HG03060 (cell line): ENCODE results near the gene GNPAT.

Experiments used
- ATAC-seq: cut with Tn5 transposase; IDR thresholded peaks from one replicate; pipeline ENCODE4 v1.9.1; 2021; ENCODE audit warnings: low read depth, moderate number of reproducible peaks; ENCODE audit not compliant: unreplicated experiment

GNPAT gene

DNA sequence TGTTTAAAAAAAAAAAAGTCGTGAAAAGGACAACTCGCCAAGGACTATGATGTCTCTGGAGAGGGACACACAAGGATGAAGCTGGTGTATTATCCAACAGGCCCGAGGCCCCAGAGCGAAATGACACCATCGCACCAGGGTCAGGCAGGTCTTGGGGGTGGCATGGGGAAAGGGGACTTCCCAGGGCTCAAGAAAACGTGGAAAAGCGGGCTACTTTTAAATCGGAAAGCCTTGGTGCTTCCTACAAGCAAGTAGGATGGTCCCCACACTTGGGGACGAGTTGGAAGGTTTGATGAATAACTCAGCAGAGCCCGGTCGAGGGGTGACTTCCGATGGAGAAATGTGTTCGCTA, 505 bp upstream of the GNPAT start:
- ATAC-seq, result no peak

DNA sequence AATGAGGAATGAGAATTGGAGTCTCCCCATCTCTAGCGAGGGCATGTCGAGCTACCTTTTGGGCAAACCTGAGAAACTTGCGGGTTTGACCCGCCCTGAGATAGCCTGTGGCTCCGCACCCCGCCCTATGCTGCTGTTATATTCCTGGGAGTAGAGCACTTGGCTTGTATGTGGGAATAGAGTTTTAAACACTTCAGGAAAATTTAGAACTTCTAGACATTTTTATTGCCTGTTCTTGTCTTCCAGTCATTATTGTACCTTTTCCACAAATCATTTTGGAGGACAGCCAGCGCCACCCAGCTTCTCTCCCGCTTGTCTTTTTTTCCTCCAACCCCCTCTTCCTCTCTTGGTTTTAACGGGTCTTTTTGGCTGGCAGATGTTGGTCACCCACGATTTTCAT, 738 bp downstream of the GNPAT start:
- ATAC-seq, result peak; percentile 8

DNA sequence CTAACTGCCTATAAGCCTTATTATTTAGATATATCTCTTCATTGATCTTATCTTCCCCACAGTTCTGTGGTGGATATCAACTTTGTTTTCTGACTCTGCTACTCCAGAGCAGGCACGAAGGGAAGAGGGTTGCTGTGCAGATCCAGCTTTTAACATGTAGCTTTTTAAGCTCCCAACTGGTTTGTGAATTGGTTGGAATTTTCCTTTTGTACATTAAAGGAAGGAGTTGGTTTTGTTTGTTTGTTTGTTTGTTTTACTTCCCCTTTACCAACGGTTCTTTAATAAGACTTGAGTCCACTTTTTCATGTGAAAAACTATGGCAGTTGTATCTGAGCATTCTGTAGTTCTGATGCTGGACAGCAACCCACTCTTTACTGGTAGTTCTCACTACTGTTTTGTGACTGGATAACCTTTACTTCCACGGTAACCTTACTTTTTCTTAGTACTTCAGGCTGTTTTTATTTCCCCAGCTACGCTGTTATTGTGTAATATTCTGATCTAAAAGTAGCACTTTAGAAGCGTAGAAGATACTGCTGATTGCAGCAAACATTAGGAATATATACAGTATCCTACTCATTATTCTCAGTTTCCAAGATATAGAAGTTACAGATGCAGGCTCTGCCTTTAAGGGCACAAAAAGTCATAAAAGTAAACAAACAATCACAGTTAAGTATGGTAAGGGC, 1.6 kb downstream of the GNPAT start:
- no peak for ATAC-seq

DNA sequence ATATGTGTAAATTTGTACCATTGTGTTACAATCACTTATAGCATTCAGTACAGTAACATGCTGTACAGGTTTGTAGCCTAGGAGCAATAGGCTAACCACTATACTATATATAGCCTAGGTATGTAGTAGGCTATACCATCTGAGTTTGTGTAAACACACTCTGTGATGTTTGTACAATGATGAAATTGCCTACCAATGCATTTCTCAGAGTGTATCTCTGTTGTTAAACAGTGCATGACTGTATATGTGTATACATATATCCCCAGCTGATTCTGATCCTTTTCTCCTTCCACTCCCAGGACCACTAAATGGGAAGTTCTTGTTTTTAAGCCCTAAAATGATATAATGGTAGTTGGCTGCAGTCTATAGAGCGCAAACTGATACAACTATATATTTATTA, 7.8 kb downstream of the GNPAT start:
- no peak for ATAC-seq

DNA sequence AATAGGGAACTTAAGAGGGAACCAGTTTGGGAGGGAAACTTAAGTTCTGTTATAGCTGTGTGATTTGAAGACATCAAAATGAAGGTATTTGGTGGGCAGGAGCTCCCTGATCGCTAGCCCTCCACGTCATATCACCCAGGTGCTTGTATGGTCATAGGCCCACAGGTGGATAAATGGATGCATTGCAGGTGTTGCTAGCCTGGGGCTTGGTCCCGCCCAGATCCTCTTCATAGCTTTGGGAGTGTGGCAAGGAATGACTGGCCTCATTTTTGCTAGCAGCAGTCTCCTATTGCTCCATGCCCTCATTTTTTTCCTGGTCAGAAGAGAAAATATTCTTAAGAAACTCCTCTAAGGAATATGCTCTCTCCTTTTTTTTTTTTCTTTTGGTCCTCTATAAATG, 11.3 kb downstream of the GNPAT start:
- no peak for ATAC-seq

DNA sequence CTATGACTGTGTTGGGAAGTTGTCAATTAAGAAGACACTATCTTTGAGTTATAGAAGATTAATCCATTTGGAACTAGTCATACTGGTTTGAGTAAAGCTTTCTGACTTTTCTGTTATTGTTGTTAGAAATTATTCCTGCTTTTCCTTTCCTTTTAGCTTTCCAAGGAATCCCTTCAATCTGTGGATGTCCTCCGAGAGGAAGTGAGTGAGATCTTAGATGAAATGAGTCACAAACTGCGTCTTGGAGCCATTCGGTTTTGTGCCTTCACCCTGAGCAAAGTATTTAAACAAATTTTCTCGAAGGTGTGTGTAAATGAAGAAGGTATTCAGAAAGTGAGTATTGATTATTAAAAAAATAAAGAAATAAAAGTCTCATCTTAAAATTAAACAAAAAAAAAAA, 19.3 kb downstream of the GNPAT start:
- ATAC-seq, result no peak

DNA sequence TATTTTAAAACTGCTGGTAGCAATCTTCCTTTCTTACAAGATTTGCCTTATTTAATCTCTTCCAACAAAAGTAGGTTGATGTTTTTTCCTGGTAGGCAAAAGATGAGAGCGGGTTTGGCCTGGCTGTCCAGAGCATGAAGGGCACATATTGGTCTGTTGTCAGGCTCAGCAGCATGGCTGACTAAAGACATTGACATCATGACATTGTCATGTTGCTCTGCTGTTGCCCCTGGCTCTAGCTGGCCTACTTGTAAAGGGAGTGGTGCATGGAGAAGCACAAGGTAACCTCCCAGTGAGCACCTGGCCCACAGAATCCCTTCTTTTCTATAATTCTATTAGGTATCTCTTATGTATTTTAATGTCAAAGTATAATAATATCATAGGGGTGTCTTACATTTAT, 23.6 kb downstream of the GNPAT start:
- ATAC-seq, result no peak

DNA sequence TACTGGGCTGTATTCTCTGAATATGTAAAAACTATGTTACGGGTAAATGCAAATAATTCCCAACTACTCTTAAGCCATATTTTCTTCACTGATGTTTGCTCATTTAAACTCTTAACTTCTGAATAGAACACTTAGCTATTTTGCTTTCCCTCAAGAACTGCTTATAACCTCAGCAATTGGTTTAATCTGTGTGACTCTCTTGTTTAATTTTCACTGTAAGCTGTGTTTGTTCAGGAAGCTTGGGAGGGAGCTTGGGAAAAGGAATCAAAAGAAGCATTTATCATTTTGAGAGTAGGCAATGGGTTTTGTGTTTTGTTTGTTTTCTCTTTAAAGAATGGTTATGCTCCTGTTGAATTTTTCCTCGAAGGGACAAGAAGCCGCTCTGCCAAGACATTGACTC, 24.4 kb downstream of the GNPAT start:
- ATAC-seq, result no peak

DNA sequence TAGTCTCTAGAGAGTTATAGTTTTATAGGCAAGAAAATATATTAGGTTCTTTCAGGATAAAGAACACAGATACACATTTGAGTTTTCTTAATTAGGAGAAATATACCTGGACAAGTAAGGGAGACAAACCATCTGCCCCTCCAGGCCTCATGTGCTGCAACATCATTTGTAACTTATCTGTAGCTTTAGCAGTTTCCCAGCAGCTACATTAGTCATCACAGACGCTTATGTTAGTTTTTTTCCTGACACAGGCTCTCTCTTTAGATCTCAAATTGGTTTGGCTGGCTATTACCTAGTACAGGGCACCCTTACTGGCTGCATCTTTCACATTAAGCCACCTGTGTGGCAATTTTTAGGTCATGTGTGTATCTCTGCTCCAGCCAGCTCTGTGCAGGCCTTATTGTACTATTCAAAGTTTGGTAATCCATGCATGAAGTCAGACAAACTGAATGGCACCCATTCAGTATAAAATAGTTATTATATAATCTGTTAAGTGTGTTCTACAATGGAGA, 25.9 kb downstream of the GNPAT start:
- ATAC-seq, result no peak

DNA sequence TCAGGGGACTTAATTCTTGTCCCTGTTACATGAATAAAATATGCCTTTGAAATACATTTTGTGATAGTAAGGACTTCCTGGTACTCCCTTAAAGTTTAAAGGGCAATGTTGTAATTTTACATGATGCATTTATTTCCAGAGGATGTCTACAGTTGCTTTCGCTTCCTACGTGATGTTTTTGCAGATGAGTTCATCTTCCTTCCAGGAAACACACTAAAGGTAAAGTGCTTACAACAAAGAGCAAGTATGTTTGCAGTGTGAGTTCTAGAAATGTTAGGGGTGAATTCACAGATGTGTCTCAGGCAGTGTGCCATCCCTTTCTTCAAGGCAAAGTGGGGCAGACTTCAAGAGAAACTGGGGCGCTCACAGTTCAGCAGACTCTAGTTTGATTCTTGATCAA, 31.2 kb downstream of the GNPAT start:
- ATAC-seq, result no peak

DNA sequence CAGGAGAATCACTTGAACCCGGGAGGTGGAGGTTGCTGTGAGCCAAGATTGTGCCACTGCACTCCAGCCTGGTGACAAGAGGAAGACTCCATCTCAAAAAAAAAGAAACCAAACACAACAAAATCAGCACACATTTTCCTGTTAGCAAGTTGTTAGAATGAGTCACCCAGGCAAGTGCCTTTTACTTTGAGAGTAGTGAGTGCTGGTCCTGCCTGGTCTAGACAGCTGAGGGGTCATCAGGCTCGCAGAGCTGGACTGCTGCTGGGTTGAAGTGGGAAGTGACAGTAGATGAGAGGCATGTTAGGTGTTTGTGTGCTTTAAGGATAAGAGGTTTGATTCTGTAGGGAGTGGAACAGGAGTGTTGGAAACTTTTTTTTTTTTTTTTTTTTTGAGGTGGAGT, 31.9 kb downstream of the GNPAT start:
- ATAC-seq, result no peak

DNA sequence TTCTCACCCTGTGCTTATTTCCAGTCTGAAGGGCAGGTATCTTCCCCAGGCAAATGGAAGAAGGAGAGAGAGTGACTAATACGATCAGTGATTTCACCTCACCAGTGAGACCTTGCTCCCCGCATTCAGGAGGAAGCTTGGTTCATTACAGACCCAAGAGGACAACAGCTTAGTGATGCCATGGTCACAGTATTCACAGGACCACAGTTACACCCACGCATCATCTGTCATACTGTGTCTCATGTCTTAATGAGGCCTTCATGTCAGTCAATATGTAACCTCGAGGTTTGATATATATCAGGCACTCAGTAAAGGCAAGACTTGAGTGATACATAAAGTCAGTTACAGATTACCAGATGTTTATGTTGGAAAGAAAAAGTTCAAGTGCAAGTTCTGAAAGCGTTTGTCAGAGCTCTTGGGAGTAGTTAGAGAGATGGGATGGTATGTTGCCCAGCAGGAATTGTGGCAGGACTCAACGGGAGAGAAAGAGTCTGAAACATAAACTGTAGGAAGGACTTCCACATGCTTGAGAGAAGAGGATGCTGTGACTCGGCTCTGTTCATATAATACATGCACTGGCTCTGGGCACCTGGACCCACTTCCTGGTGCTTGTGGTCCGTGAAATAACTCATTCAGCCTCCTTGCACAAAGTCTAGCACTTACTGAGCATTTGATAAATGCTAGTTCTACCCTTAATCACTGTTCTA, 33.3 kb downstream of the GNPAT start:
- ATAC-seq, result no peak

DNA sequence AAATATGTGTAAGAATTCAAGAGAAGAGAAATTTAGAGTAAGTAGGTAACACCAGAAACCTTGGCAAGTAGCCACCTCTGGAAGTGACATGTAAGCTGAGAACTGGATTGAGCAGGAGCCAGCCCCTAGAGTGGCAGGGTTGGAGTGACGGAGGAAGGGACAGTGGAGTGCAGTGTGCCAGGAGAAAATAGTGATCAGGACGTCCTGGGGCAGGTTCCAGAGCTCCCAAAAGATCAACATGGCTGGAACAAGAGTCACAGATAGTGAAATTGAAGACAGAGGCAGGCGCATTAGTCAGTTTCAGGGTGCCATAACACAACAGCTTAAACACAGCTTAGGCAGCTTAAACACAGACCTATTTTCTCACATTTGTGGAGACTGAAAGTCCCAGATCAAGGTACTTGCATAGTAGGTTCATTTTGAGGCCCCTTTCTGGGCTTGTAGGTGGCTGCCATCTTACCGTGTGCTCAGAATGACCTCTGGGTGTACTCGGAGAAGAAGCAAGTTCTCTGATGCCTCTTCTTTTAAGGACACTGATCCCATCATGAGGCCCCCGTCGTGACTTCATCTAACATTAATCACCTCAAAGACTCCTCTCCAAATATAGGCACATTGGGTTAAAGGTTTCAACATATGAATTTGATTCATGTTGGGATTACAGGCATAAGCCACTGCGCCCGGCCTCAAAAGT, 37.2 kb downstream of the GNPAT start:
- ATAC-seq, result no peak

DNA sequence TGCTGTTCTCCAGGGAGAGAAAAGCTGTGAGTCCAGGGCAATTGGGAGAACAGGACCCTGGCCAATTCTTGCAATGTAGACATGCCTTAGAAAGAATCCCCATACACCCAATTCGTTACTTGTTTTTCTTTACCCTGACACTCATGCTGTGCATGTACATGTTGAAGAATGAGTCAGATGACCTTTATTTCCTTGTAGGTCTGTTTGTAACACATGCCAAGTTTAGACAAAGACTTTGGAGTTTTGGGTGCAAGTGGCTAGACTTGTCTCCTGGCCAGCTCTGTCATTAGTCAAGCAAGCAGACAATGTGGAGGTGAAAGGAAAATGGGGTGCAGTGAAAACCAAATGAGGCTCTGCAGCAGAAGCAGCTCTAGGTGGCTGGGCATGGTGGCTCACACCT, 38.1 kb downstream of the GNPAT start:
- no peak for ATAC-seq

DNA sequence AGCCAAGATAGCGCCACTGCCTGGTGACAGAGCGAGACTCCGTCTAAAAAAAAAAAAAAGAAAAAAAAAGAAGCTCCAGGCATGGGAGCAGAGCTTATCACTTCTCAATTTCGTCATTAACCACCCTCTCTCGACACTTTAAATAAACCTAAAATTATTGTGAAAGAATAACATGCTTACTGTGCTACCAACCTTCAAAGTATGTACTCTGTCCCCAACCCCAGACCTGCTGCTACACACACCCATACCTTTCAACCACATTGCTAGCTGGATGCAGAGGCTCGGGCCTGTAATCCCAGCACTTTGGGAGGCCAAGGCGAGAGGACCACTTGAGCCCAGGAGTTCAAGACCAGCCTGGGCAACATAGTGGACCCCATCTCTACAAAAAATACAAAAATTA, 38.7 kb downstream of the GNPAT start:
- no peak for ATAC-seq

DNA sequence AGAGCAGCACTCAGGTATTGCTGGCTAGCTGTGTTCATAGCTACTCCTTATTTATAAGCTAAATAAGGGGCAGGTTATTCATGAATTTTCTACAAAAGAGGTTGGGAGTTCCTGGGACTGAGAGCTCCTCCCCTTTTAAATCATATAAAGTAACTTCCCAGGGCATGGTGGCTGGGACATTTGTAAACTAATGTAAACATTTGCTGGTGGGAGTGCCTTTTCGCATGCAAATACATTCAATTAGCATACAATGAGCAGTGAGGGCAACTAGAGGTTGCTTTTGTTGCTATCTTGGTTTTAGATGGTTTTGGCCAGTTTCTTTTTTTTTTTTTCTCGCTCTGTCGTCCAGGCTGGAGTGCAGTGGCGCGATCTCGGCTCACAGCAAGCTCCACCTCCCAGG, 43.4 kb downstream of the GNPAT start:
- ATAC-seq, result no peak

DNA sequence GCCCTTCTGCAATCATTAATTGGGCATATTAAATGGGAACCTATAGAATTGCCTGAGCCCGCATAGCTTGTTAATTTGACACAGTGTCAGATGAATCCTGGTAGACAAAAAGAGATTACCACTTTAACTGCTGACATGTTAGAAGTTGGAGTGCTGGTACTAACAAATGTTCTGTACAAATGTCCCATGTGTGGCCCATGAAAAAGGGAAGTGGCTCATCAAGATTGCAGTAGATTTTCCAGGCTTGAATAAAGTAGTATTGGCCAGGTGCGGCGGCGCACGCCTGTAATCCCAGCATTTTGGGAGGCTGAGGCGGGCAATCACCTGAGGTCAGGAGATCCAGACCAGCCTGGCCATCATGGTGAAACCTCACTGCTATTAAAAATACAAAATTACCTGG, 45.6 kb downstream of the GNPAT start:
- ATAC-seq, result no peak

DNA sequence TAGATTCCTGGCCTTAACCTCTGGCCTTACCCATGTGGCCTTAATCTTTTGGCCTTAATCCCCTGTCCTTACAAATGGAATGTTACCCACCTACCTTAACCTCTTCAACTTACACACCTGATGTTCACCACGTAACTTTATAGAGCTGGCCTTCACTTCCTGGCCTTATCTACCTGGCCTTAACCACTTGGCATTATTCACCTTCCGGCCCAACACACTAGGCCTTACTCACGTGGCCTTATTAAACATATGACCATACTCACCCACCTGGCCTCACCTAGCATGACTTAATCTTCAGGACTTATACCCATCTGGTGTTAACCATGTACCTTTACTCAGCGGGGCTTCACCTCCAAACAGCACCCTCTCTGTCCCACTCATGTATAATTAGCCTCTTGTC, 54.9 kb downstream of the GNPAT start:
- no peak for ATAC-seq

DNA sequence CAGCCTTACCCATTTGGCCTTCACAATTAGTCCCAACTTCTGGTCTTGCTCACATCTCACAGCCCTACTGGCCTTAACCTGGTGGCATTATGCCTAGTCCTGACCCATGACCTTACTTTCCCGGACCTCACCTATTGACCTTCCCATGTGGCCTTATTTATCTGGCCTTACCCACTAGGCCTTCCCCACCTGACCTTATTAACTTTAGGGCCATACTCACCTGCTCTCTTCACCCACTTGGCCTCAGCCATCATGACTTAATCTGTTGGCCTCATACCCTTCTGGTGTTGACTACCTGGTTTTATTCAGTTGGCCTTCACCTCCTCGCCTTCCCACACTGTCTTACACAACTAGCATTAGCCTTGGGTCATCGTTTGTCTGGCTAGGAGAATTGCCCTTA, 61.0 kb downstream of the GNPAT start:
- ATAC-seq, result no peak

DNA sequence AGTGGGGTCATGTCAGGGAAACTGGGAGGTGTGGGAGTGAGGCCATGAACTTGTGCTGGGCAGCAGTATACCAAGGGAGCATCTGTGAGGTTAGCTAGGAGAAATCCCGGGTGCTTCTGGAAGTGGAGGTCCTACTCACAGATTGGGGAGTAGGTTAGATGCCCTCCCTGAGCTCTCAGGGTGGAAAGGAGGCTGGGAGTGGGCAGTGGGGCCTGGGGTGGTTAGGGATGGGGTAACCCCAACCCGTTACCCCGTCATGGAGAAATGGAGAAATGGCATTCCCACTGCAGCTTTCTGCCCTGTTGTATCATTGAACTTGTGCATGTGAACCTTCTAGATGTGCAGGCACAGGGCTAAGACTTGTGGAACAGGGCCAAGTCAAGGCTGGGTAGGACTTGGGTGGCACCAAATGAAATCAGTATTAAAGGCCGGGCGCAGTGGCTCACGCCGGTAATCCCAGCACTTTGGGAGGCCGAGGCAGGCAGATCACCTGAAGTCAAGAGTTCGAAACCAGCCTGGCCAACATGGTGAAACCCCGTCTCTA, 69.5 kb downstream of the GNPAT start:
- ATAC-seq, result no peak

DNA sequence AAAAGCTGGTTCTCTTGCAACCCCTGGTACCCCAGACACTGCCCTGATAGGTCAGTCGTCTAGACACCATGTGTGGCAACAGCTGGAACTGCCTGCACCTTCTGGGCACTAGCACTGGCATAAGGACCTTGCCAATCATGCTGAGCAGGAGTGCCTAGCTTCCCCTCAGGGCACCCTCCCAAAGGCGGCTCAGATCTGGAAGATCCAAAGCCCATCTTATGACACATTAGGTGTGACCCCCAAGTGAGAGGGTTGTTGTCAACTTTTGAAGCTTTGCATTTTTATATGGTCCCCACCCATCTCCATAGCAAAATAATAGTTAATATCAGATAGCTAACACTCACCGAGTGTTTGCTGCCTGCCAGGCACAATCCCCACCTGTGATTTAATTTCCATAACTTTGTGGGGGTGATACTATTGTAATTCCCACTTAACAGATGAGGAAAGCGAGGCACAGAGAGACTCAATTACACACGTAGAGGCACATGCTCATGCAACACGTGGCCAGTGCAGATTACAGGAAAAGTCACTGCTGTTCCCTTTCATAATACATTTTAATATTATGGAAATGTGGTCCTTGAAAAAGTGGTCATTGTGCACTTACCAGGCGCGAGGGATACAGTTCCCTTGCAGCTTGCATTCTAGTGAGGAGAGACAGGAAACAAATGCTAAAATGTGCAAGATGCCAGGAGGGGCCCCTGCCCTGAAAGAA, 70.9 kb downstream of the GNPAT start:
- ATAC-seq, result no peak
